ENCODE measurements around the gene TSSK3.

The TSSK3 gene

DNA sequence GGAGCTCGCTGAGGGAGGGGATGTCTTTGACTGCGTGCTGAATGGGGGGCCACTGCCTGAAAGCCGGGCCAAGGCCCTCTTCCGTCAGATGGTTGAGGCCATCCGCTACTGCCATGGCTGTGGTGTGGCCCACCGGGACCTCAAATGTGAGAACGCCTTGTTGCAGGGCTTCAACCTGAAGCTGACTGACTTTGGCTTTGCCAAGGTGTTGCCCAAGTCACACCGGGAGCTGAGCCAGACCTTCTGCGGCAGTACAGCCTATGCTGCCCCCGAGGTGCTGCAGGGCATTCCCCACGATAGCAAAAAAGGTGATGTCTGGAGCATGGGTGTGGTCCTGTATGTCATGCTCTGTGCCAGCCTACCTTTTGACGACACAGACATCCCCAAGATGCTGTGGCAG lies 1.4 kb downstream of the TSSK3 start:
- no peak overlapping the region for H3K4me3 ChIP-seq (replicated peaks; ENCODE audit: low read depth, low read length)
- TF ChIP-seq, protein P1, sequence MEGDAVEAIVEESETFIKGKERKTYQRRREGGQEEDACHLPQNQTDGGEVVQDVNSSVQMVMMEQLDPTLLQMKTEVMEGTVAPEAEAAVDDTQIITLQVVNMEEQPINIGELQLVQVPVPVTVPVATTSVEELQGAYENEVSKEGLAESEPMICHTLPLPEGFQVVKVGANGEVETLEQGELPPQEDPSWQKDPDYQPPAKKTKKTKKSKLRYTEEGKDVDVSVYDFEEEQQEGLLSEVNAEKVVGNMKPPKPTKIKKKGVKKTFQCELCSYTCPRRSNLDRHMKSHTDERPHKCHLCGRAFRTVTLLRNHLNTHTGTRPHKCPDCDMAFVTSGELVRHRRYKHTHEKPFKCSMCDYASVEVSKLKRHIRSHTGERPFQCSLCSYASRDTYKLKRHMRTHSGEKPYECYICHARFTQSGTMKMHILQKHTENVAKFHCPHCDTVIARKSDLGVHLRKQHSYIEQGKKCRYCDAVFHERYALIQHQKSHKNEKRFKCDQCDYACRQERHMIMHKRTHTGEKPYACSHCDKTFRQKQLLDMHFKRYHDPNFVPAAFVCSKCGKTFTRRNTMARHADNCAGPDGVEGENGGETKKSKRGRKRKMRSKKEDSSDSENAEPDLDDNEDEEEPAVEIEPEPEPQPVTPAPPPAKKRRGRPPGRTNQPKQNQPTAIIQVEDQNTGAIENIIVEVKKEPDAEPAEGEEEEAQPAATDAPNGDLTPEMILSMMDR (IDR thresholded peaks at IDR 0.05; ENCODE audit: low read length, missing control alignments), result no peak
- DNase-seq (ENCODE audit: low read depth), result no peak

DNA sequence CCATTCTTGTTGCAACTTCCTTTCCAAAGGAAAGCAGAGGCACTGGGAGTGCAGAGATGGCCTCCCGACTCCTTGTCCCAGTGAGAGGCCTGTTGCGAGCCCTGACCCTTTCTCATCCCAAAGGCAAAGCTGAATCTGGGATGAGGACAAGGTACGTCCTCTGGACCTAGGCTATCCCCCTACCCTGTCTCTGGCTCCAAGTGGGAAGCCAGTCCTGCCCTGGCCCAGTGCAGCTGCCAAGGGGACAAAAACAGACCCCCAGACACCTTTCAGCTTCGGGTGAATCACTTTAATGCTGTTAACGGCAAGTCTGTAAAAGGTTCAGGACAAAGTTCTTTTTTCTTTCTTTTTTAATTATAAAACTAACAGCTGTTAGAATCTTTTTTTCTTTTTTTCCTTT lies 2.5 kb downstream of the TSSK3 start:
- TF ChIP-seq, protein P1 (IDR thresholded peaks at IDR 0.05; ENCODE audit: low read length, missing control alignments), result no peak
- no peak for DNase-seq (ENCODE audit: low read depth)
- no peak overlapping the region for H3K4me3 ChIP-seq (replicated peaks; ENCODE audit: low read depth, low read length)

DNA sequence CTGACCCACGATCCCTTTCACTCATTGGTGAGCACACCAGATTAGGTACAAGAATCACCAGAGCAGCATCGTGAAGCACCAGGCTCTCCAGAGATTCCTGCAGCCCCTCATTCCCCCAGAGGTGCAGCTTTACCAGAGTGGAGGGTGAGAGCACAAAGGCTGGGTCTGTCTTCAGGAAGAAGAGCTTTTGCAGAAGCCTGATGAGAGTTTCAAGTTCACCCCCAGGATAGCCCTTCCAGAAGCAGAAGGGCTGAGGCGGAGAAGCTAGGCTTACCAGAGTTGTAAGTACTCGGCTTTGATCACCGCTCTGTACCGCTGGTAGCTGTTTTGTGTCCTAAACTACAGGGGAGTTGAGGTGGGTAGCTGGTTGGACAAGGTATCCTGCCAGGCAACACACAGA lies 3.1 kb downstream of the TSSK3 start:
- TF ChIP-seq, protein P1 (IDR thresholded peaks at IDR 0.05; ENCODE audit: low read length, missing control alignments), result no peak
- no peak for DNase-seq (ENCODE audit: low read depth)
- no peak overlapping the region for H3K4me3 ChIP-seq (replicated peaks; ENCODE audit: low read depth, low read length)

DNA sequence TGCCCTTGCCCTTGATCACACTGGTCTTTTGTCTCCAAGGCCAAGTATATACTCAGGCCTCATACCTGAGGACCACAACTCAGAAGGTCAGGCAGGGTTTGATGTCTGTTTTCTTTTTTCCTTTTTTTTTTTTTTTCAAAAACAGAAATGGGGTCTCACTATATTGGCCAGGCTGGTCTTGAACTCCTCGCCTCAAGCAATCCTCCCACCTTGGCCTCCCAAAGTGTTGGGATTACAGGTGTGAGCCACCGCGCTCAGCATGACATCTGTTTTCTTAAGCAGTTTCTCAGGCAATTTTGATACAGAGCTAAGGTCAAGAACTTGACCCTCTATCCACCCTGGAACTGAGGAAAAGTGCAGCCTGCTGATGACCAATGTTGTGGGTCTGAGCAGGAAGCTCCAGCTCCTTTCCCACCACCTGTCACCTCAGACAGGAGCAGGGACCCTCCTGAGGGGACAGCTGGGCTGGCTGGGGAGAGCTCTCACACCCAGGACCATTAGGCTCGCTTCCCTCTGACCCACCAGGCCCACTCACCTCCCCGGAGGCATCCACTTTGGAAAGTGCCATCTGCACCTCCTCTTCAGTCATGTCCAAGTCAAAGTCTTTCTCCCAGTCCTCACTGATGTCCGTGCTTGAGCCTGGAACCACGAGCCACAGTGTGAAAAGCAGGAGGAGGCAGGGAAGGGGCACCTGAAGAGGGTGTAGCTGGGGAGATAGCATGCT lies 5.7 kb downstream of the TSSK3 start:
- TF ChIP-seq, protein P1 (IDR thresholded peaks at IDR 0.05; ENCODE audit: low read length, missing control alignments), result no peak
- H3K4me3 ChIP-seq (replicated peaks; ENCODE audit: low read depth, low read length), result no peak overlapping the region
- no peak for DNase-seq (ENCODE audit: low read depth)

DNA sequence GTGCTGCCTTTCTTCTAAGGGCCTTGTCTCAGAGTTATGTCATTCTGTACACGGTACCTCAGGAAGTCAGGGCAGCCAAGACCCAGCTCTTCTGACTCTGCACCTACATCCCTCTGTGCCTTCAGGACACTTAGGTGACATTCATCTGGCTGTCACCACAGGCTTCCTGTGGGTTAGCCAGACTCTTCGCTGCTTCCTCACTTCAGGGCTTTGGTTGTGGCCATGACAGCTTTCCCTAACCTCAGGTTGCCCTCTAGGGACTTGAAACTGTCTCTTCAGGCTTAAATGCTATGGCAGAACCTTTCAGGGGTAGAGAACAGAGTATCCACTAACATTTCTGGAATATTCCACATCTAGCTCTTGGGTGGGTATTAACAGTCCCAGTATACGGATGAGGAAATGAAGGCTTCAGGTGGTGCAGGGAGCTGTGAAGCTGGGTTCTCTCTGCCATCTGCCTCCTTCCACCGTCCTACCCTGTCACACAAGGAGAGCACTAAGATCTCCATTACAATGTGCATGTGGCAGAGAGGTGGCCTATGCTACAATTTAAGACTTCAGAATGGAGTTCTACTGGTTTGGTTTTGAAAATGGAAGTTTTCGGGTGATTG lies 9.9 kb downstream of the TSSK3 start:
- no peak for DNase-seq (ENCODE audit: low read depth)
- TF ChIP-seq, protein P1 (IDR thresholded peaks at IDR 0.05; ENCODE audit: low read length, missing control alignments), result no peak
- no peak overlapping the region for H3K4me3 ChIP-seq (replicated peaks; ENCODE audit: low read depth, low read length)

DNA sequence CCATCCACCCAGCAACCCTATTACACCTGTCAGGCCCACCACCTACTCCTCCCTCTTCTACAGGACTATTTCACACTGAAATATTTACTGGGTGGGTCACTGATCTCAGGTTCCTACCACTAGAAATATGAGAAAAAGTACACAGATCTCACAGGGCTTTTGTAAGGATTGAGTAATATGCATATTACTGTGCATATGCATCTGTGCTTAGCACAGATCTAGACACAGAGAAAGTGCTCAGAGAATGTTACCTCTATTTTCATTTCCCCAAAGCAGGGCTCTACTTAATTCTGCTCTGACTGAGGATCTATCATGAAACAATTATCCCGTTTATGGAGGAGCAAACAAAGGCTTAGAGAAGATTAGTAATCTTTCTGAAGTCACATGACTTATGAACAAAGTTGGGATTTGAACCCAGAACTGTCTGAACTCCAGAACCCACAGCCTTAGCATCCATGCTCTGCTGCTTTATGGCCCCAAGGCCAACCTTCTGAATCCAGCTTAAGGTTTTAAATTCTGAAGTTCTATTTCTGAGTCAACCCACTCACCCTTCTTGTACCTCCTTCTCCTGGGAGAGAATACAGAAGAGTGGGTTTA lies 11.8 kb downstream of the TSSK3 start:
- DNase-seq (ENCODE audit: low read depth), result no peak
- no peak overlapping the region for H3K4me3 ChIP-seq (replicated peaks; ENCODE audit: low read depth, low read length)
- TF ChIP-seq, protein P1 (IDR thresholded peaks at IDR 0.05; ENCODE audit: low read length, missing control alignments), result no peak

All from fibroblast of pulmonary artery (primary cell).